Measurements from ENCODE around the gene NKD1. TPM values are rescaled to one million over a fixed set of nuclear protein-coding genes. Genes with fewer than 3 reads are reported as not detected.

Gene NKD1
- total and polyA plus RNA-seq, 2 experiments from 2014 or later, result 0.86 to 1.4 TPM

DNA sequence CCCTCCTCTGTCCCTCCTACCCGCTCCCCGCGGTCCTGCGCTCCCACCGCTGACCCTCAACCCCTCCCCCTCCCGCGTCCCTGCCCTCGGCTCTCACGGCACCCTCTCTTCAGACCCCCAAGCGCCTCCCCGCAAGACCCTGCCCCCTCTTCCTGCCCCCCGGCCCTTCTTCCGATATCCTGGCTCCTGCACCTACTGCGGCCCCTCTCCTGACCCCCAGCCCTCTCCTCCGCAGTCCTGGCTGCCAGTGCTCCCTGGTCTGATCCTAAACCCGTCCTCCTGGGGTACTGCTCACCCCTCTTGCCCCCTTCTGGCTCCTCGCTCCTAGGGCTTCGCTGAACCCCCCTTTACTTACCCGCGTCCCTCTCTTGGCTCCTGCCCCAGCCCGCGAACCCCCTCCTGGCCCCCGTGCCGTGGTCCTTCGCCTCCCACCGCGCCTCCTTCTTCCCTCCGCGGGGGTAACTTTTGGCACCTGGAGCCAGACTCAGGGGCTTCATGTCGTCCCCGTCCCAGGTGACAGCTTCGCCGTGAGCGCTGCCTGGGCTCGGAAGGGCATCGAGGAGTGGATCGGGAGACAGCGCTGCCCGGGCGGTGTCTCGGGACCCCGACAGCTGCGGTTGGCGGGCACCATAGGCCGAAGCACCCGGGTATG is 839 bp downstream of the NKD1 start:
- peak overlapping the region; percentile 68 for H3K4me3 ChIP-seq
- TF ChIP-seq, protein P1, sequence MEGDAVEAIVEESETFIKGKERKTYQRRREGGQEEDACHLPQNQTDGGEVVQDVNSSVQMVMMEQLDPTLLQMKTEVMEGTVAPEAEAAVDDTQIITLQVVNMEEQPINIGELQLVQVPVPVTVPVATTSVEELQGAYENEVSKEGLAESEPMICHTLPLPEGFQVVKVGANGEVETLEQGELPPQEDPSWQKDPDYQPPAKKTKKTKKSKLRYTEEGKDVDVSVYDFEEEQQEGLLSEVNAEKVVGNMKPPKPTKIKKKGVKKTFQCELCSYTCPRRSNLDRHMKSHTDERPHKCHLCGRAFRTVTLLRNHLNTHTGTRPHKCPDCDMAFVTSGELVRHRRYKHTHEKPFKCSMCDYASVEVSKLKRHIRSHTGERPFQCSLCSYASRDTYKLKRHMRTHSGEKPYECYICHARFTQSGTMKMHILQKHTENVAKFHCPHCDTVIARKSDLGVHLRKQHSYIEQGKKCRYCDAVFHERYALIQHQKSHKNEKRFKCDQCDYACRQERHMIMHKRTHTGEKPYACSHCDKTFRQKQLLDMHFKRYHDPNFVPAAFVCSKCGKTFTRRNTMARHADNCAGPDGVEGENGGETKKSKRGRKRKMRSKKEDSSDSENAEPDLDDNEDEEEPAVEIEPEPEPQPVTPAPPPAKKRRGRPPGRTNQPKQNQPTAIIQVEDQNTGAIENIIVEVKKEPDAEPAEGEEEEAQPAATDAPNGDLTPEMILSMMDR (IDR thresholded peaks at IDR 0.05; ENCODE audit: low read depth, low read length), result no peak
- H3K36me3 ChIP-seq, result no peaks in the 10 kb centered on the region
- no peak overlapping the region for H3K27ac ChIP-seq
- no peak for DNase-seq (ENCODE audit: low read depth in 1 of 2, low spot score in 1 of 2)
- no peaks in the 10 kb centered on the region for H3K9me3 ChIP-seq (ENCODE audit: low read depth)
- H3K27me3 ChIP-seq, result peaks cover 53% of the 10 kb centered on the region
- no peaks in the 10 kb centered on the region for H3K4me1 ChIP-seq (ENCODE audit: low read depth)

DNA sequence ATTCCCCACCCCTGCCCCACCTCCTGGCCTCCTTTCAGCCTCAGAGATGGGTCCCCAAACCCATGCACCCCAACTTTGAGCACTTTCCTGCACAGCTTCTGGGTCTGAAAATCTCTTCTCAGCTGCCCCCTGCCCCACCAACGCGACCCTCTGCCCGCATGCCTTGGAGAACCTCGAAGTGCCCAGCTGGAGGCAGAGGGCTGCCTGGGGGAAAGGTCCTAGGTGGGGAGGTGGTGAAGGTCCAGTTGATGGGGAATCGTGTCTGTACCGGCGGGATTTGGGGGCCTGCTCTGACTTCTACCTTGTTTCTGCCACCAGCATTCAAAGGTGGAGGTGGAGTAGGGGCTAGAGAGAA is 1.3 kb downstream of the NKD1 start:
- Histone ChIP-seq H3K27me3 (peaks cover 49% of the 10 kb centered on the region), H3K36me3 (no peaks in the 10 kb centered on the region), H3K4me3 (no peak overlapping the region), H3K27ac (no peak overlapping the region), H3K4me1 (ENCODE audit: low read depth) (no peaks in the 10 kb centered on the region), H3K9me3 (ENCODE audit: low read depth) (no peaks in the 10 kb centered on the region)
- no peak for DNase-seq (ENCODE audit: low read depth in 1 of 2, low spot score in 1 of 2)
- TF ChIP-seq, protein P1 (IDR thresholded peaks at IDR 0.05; ENCODE audit: low read depth, low read length), result no peak

DNA sequence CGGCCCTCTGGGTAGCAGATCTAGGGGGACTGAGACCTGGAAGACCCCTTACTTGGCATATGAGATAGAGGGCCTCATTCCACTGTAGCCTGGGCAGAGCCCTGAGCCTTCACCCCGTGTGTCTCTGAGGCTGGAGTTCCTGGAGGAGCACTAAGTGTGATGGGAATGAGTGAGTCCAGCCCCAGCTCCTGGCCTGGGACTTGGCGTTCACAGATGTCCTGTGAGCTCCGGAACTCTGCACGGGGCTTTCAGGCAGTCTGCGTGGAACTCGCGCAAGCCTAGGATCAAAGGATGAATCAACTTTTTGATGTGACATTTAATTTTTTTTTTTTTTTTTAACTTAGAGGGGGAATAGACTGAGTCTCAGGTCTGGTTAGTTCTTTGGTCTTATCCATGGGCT is 1.8 kb downstream of the NKD1 start:
- peaks cover 46% of the 10 kb centered on the region for H3K27me3 ChIP-seq
- no peaks in the 10 kb centered on the region for H3K36me3 ChIP-seq
- H3K4me1 ChIP-seq (ENCODE audit: low read depth), result no peaks in the 10 kb centered on the region
- H3K9me3 ChIP-seq (ENCODE audit: low read depth), result no peaks in the 10 kb centered on the region
- no peak overlapping the region for H3K27ac ChIP-seq
- TF ChIP-seq, protein P1 (IDR thresholded peaks at IDR 0.05; ENCODE audit: low read depth, low read length), result no peak
- DNase-seq (ENCODE audit: low read depth in 1 of 2, low spot score in 1 of 2), result no peak
- H3K4me3 ChIP-seq, result no peak overlapping the region

DNA sequence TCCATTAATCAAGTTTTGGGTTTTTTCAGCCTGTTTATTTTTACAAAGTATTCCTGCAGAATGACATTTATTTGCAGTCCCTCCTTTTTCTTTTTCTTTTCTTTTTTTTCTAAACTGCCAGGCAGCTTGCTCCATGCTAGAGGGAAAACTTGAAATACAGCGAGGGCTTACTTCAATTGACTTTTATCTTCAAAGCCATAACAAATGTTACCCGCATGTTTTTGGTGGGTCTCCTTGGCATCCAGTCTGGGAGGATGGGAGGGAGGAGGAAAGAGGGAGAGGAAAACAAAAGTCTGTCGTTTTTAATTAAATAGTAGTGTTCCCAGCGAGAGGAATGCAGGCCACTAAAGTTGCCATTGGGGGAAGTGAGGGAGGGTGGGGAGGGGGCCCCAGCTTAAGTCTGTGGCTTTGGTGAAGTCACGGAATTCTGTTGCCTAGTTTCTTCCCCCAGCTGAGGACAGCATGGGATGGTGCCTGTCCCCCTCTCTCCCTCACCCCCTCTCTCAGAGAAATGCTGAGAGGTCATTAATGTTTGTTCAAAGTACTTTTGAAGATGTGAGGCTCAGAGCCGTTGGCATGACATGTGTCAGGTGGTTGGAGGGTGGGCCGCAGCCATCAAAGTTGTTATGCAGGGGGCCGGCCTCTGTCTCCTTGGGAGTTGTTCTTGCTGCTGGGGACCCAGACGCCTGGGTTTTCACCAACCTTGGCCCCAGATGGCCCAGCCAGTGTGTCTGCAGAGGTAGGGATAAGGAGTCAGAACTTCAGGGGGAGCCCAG is 2.9 kb downstream of the NKD1 start:
- no peaks in the 10 kb centered on the region for H3K9me3 ChIP-seq (ENCODE audit: low read depth)
- H3K4me1 ChIP-seq (ENCODE audit: low read depth), result no peaks in the 10 kb centered on the region
- H3K27ac ChIP-seq, result no peak overlapping the region
- no peak overlapping the region for H3K4me3 ChIP-seq
- H3K36me3 ChIP-seq, result no peaks in the 10 kb centered on the region
- H3K27me3 ChIP-seq, result peaks cover 36% of the 10 kb centered on the region
- no peak for DNase-seq (ENCODE audit: low read depth in 1 of 2, low spot score in 1 of 2)
- TF ChIP-seq, protein P1 (IDR thresholded peaks at IDR 0.05; ENCODE audit: low read depth, low read length), result no peak

DNA sequence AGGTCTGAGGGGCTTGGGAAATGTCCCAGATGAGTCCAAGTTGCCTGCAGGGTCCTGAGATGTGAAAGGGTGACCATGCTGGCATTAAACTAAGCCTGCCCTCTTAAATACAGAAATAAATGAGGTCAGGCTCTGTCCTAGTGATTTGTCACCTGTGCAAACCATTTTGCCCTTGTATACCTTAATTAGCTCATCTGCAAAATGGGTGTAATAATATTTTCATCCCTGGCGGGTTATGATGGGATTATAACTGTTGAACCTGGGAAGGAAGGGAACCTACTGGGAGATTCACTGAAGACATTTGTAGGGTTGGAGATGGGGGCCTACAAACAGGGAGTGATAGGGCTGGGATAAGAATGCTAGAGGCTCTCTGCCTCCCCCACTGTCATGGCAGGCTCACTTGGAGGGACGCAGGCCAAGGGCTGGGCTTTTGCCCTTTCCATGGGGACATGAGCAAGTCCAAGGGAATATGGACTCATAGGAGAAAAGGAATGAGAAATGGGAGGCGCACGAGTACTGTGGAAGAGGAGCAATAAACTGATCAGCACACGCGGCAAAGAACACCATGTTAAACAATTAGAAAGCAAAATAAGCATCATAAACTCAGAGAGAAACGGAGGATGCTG is 4.4 kb downstream of the NKD1 start:
- Histone ChIP-seq H3K36me3 (no peaks in the 10 kb centered on the region), H3K4me3 (no peak overlapping the region), H3K9me3 (ENCODE audit: low read depth) (no peaks in the 10 kb centered on the region), H3K27me3 (peaks cover 25% of the 10 kb centered on the region), H3K4me1 (ENCODE audit: low read depth) (no peaks in the 10 kb centered on the region), H3K27ac (no peak overlapping the region)
- TF ChIP-seq, protein P1 (IDR thresholded peaks at IDR 0.05; ENCODE audit: low read depth, low read length), result no peak
- no peak for DNase-seq (ENCODE audit: low read depth in 1 of 2, low spot score in 1 of 2)
